Calu3 (cell line): ENCODE data around the gene PRKCA. TPM values are rescaled to one million over a fixed set of nuclear protein-coding genes. Genes with fewer than 3 reads are reported as not detected.

Experiments used
- BruUV-seq: library from RNA; stranded (reverse); fragments of 400-500 nt; replicated peaks from 2 replicates; lab custom pipeline; 2021; lab: Mats Ljungman, UMichigan
- CTCF ChIA-PET: fragments of 300-600 bp; sonication (Branson Sonifier 250); formaldehyde crosslinking; loops from one replicate; lab custom pipeline; 2022; ENCODE audit warnings: antibody characterized with exemption; lab: Charles Lee
- DNase-seq: peaks from one replicate; pipeline ENCODE4 v3.0.0; 2022
- H3K27ac Mint-ChIP-seq: one replicate; pipeline ENCODE4 v1.8.0; 2022; ENCODE audit warnings: mixed read lengths; ENCODE audit not compliant: unreplicated experiment
- H3K27me3 Mint-ChIP-seq: one replicate; pipeline ENCODE4 v1.8.0; 2022; ENCODE audit warnings: mixed read lengths; ENCODE audit not compliant: unreplicated experiment
- H3K36me3 Mint-ChIP-seq: one replicate; pipeline ENCODE4 v1.8.0; 2022; ENCODE audit warnings: mild to moderate bottlenecking, moderate library complexity, mixed read lengths; ENCODE audit not compliant: insufficient read depth, unreplicated experiment
- H3K4me1 Mint-ChIP-seq: one replicate; pipeline ENCODE4 v1.8.0; 2022; ENCODE audit warnings: mild to moderate bottlenecking, low read depth, mixed read lengths; ENCODE audit not compliant: unreplicated experiment
- H3K4me3 Mint-ChIP-seq: one replicate; pipeline ENCODE4 v1.8.0; 2022; ENCODE audit warnings: mild to moderate bottlenecking, low read depth, moderate library complexity, mixed read lengths; ENCODE audit not compliant: unreplicated experiment
- H3K9me3 Mint-ChIP-seq: one replicate; pipeline ENCODE4 v1.8.0; 2022; ENCODE audit warnings: low read depth, mixed read lengths; ENCODE audit not compliant: unreplicated experiment
- intact Hi-C: fragments of 100-400 bp; cut with micrococcal nuclease; formaldehyde crosslinking; loops from one replicate; pipeline ENCODE4 v1.10.0; 2022; ENCODE audit not compliant: unreplicated experiment
- total RNA-seq: library from RNA; stranded (reverse); gene quantifications from 2 replicates; pipeline ENCODE4 v1.2.3, GENCODE V29; 2022
- TF ChIP-seq, protein P1 (sequence below): fragments of 200-600 bp; IDR thresholded peaks from one replicate; pipeline ENCODE4 v1.8.0; 2022; ENCODE audit warnings: antibody characterized with exemption; ENCODE audit not compliant: unreplicated experiment

Gene PRKCA
- total RNA-seq, 1 experiment from 2014 or later: 126 TPM

DNA sequence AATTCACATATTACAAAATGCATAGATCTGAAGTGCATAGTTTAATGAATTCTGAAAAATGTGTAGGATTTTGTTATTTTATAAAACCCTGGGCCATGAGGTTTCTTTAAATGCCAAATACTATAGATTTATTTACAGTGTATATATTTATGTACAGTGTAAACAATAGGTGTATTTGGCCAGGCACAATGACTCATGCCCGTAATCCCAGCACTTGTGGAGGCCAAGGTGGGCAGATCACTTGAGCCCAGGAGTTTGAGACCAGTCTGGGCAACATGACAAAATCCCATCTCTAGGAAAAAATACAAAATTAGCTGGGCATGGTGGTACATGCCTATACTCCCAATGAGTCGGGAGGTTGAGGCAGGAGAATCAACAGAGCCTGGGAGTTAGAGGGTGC is 249.4 kb downstream of the PRKCA start:
- Mint-ChIP-seq H3K27ac (no peak overlapping the region), H3K4me1 (peaks cover 45% of the 10 kb centered on the region), H3K4me3 (no peak overlapping the region), H3K27me3 (no peaks in the 10 kb centered on the region), H3K9me3 (no peaks in the 10 kb centered on the region), H3K36me3 (peaks cover 9% of the 10 kb centered on the region)
- TF ChIP-seq, protein P1, sequence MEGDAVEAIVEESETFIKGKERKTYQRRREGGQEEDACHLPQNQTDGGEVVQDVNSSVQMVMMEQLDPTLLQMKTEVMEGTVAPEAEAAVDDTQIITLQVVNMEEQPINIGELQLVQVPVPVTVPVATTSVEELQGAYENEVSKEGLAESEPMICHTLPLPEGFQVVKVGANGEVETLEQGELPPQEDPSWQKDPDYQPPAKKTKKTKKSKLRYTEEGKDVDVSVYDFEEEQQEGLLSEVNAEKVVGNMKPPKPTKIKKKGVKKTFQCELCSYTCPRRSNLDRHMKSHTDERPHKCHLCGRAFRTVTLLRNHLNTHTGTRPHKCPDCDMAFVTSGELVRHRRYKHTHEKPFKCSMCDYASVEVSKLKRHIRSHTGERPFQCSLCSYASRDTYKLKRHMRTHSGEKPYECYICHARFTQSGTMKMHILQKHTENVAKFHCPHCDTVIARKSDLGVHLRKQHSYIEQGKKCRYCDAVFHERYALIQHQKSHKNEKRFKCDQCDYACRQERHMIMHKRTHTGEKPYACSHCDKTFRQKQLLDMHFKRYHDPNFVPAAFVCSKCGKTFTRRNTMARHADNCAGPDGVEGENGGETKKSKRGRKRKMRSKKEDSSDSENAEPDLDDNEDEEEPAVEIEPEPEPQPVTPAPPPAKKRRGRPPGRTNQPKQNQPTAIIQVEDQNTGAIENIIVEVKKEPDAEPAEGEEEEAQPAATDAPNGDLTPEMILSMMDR: no peak
- intact Hi-C loops: no loop called here
- DNase-seq: no peak
- CTCF ChIA-PET: no interaction called here
- BruUV-seq: no TSS peak

DNA sequence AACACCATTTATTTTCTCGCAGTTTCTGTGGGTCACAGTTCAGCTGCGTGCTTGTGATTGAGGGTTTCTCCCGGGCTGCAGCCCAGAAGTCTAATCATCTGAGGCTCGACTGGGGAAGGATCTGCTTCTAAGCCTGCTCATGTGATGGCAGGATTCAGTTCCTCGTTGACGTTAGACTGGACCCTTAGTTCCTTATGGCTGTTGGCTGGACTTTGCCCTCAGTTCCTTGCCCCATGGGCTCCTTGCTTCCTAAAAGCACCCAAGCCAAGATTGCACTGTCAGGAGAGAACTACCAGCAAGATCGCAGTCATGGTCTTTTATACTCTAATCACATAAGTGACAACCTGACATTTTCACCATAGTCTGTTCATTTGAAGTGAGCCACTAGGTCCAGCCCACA is 250.0 kb downstream of the PRKCA start:
- DNase-seq: no peak
- intact Hi-C loops: no loop called here
- CTCF ChIA-PET: no interaction called here
- Mint-ChIP-seq H3K4me1 (peaks cover 40% of the 10 kb centered on the region), H3K27ac (no peak overlapping the region), H3K9me3 (no peaks in the 10 kb centered on the region), H3K27me3 (no peaks in the 10 kb centered on the region), H3K4me3 (no peak overlapping the region), H3K36me3 (peaks cover 9% of the 10 kb centered on the region)
- TF ChIP-seq, protein P1: no peak
- BruUV-seq: no TSS peak

DNA sequence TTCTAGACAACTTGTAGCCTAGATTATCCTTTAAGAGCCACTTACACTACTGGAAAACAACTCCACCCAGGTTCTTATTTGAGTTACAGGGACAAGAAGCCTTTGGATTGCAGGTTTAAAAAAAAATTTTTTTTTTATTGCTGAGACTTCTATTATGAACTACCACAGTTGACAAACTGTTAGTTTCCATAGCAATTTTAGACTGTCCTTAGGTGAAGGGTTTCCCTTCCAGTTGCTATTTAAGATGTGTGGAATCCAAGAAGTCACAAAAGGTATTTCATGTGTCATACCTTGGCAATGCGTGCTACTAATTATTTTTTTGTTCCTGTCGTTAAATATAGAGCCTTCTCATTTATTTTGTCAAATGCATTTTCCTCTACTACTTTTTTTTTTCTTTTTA is 253.2 kb downstream of the PRKCA start:
- H3K27me3 Mint-ChIP-seq: no peaks in the 10 kb centered on the region
- CTCF ChIA-PET: no interaction called here

DNA sequence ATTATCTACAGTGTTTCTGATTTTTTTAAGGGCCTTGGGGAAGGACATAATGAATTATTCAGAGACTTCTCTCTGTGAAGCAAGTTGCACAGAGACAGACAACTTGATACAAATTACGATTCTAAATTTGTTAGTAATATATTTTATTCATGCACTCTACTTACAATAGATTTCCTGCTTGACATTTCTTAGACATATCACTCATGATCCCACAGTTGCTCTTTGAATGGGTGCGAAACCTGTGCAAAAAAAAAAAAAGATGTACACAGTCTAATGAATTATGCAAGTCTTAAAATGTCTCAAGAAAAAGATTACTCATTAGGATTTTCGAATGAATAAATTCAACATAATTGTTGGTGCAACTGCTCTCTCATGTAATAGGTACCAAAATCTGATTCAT is 254.8 kb downstream of the PRKCA start:
- no peak overlapping the region for H3K4me3 Mint-ChIP-seq
- no peaks in the 10 kb centered on the region for H3K27me3 Mint-ChIP-seq
- CTCF ChIA-PET: no interaction called here
- H3K4me1 Mint-ChIP-seq: peaks cover 17% of the 10 kb centered on the region
- intact Hi-C loops: no loop called here
- BruUV-seq: no TSS peak
- TF ChIP-seq, protein P1: no peak
- peaks cover 13% of the 10 kb centered on the region for H3K36me3 Mint-ChIP-seq
- no peak for DNase-seq
- no peaks in the 10 kb centered on the region for H3K9me3 Mint-ChIP-seq
- H3K27ac Mint-ChIP-seq: no peak overlapping the region

More for the DNA sequence above, 253.2 kb downstream of the PRKCA start:
- BruUV-seq: no TSS peak
- DNase-seq: no peak
- no peak overlapping the region for H3K27ac Mint-ChIP-seq
- H3K4me3 Mint-ChIP-seq: no peak overlapping the region
- intact Hi-C loops: no loop called here
- no peaks in the 10 kb centered on the region for H3K9me3 Mint-ChIP-seq
- TF ChIP-seq, protein P1: no peak
- peaks cover 28% of the 10 kb centered on the region for H3K4me1 Mint-ChIP-seq
- peaks cover 13% of the 10 kb centered on the region for H3K36me3 Mint-ChIP-seq
